ENCODE measurements around the gene AMZ1. TPM values are rescaled to one million over a fixed set of nuclear protein-coding genes. Genes with fewer than 3 reads are reported as not detected.
A peak's percentile ranks its signal among the peaks of the same experiment; 100 is the strongest.

Gene AMZ1
- total RNA-seq, 2 experiments from 2014 or later = 0.36 to 0.47 TPM

GRCh38 chr7:2729031-2729892 is 41.3 kb downstream of the AMZ1 start:
- no peaks in the 10 kb centered on the region for H3K9me3 Mint-ChIP-seq
- intact Hi-C loops (cut with micrococcal nuclease) = loop anchor here (10.0 kb wide), 1 partner anchor 426 kb away; no protein-coding TSS in a partner anchor

DNA sequence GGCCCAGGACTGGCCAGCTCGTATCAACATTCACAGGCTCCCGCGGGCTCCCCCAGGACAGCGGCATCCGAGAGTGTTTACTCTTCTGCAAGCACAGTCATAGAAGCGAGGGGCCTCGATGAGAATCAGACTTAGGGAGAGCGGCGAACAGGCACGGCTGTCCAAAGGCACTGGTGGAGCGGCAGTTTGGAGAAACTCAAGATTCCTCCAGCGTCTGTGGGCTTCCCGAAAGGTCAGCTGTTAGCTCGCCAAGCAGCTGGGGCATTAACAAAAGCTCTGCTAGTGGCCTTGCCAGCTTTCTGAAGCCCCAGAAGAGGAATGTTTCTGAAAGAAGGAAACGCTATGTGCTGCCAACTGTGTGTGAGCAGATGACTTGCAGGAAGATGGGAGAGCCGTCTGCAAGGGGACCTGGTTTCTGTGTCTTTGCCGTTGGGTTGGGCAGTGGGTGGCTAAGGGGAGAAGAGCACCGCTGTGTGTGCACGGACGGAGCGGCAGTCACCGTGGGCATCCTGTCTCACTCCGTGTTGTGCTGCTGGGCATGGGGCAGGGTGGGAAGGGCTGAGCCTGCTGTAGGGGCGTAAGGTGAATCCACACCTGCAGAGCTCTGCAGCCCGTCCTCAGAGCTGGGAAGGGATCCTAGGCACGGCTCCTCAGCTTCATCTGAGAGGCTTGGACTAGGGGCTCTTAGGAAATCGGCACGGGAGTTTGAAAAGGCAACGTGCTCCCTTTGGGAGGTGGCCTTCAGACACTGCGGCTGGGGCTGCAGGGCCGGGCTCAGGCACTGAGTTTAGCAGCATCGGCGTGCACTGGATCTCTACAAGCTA is 42.1 kb downstream of the AMZ1 start:
- H3K4me3 Mint-ChIP-seq = no peak overlapping the region
- H3K27ac Mint-ChIP-seq = no peak overlapping the region

More at GRCh38 chr7:2729031-2729892, 41.3 kb downstream of the AMZ1 start:
- H3K4me1 Mint-ChIP-seq (ENCODE audit: low read depth) = peaks cover 8% of the 10 kb centered on the region
- H3K27me3 Mint-ChIP-seq (ENCODE audit: low read depth) = no peaks in the 10 kb centered on the region
- DNase-seq = no peak
- no peak overlapping the region for H3K4me3 Mint-ChIP-seq
- H3K27ac Mint-ChIP-seq = no peak overlapping the region
- CTCF ChIA-PET = interaction anchor here (1.4 kb wide), 1 partner anchor 10 kb away, joined by 3 read pairs; no protein-coding TSS in a partner anchor
- peaks cover 3% of the 10 kb centered on the region for H3K36me3 Mint-ChIP-seq (ENCODE audit: low read depth)

GRCh38 chr7:2730846-2731770 is 43.1 kb downstream of the AMZ1 start:
- intact Hi-C loops (cut with micrococcal nuclease) = no loop called here
- H3K4me3 Mint-ChIP-seq = no peak overlapping the region
- peaks cover 24% of the 10 kb centered on the region for H3K4me1 Mint-ChIP-seq (ENCODE audit: low read depth)
- H3K9me3 Mint-ChIP-seq = no peaks in the 10 kb centered on the region
- DNase-seq = no peak
- H3K36me3 Mint-ChIP-seq (ENCODE audit: low read depth) = peaks cover 3% of the 10 kb centered on the region
- no peaks in the 10 kb centered on the region for H3K27me3 Mint-ChIP-seq (ENCODE audit: low read depth)
- CTCF ChIA-PET = interaction anchor here (0.8 to 1.4 kb wide), 2 partner anchors 12 to 21 kb away, joined by 3 to 5 read pairs; no protein-coding TSS in a partner anchor
- H3K27ac Mint-ChIP-seq = no peak overlapping the region

More for the DNA sequence above, 42.1 kb downstream of the AMZ1 start:
- no peaks in the 10 kb centered on the region for H3K27me3 Mint-ChIP-seq (ENCODE audit: low read depth)
- CTCF ChIA-PET = interaction anchor here (1.4 kb wide), 1 partner anchor 11 kb away, joined by 3 read pairs; no protein-coding TSS in a partner anchor
- intact Hi-C loops (cut with micrococcal nuclease) = loop anchor here (10.0 kb wide), 1 partner anchor 425 kb away; no protein-coding TSS in a partner anchor
- H3K36me3 Mint-ChIP-seq (ENCODE audit: low read depth) = peaks cover 3% of the 10 kb centered on the region
- H3K9me3 Mint-ChIP-seq = no peaks in the 10 kb centered on the region
- peaks cover 16% of the 10 kb centered on the region for H3K4me1 Mint-ChIP-seq (ENCODE audit: low read depth)
- no peak for DNase-seq

DNA sequence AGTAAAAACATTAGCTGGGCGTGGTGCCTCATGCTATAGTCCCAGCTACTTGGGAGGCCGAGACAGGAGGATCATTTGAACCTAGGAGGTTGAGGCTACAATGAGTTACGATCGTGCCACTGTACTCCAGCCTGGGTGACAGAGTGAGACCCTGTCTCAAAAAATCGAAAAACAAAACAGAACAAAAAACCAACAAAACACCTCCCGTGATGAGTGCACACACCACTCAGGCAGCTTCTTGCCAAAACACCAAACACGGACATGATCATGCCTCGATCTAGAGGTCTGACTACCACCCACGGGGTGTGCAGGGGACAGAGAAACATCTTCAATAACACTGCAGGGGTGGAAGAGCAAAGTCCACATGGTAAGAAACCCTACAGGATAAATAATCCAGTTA is 44.4 kb downstream of the AMZ1 start:
- Mint-ChIP-seq H3K4me1 (ENCODE audit: low read depth) (peaks cover 24% of the 10 kb centered on the region), H3K27ac (no peak overlapping the region), H3K27me3 (ENCODE audit: low read depth) (no peaks in the 10 kb centered on the region), H3K36me3 (ENCODE audit: low read depth) (peaks cover 3% of the 10 kb centered on the region), H3K4me3 (no peak overlapping the region), H3K9me3 (no peaks in the 10 kb centered on the region)
- no peak for DNase-seq
- CTCF ChIA-PET = interaction anchor here (0.9 kb wide), 1 partner anchor 22 kb away, joined by 3 read pairs; no protein-coding TSS in a partner anchor
- intact Hi-C loops (cut with micrococcal nuclease) = no loop called here

DNA sequence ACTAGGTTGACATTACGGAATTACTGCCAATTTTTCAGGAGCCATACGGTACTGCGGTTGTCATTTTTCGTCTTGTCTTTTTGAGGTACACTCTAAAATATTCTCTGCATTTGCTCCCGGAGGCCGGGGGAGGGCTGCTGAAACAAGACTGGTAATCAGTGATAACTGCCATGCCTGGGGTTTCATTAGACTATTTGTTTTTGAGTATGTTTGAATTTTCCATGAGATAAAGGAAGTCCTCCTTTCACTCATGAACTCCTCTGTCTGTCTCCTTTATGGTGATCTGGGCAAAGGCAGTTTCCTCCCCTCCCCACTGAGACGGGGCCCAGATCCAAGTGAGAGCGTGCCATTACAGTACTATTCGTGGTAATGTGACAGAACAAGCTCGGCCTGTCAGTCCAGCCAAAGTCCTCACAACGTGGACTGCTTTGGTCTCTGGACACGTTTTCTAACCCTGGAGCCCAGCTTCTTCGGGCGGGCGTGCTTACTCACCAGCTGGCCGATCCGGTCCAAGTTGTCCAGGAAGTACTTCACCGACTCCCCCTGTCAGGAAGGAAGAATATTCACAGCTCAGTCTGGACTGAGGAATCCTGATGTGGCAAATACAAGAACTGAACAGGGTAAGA is 45.1 kb downstream of the AMZ1 start:
- no peak overlapping the region for H3K4me3 Mint-ChIP-seq
- DNase-seq = no peak
- H3K9me3 Mint-ChIP-seq = no peaks in the 10 kb centered on the region
- no peak overlapping the region for H3K27ac Mint-ChIP-seq
- no peaks in the 10 kb centered on the region for H3K27me3 Mint-ChIP-seq (ENCODE audit: low read depth)
- peaks cover 3% of the 10 kb centered on the region for H3K36me3 Mint-ChIP-seq (ENCODE audit: low read depth)
- H3K4me1 Mint-ChIP-seq (ENCODE audit: low read depth) = peaks cover 24% of the 10 kb centered on the region
- CTCF ChIA-PET = interaction anchor here (0.9 kb wide), 1 partner anchor 23 kb away, joined by 3 read pairs; no protein-coding TSS in a partner anchor
- intact Hi-C loops (cut with micrococcal nuclease) = no loop called here

DNA sequence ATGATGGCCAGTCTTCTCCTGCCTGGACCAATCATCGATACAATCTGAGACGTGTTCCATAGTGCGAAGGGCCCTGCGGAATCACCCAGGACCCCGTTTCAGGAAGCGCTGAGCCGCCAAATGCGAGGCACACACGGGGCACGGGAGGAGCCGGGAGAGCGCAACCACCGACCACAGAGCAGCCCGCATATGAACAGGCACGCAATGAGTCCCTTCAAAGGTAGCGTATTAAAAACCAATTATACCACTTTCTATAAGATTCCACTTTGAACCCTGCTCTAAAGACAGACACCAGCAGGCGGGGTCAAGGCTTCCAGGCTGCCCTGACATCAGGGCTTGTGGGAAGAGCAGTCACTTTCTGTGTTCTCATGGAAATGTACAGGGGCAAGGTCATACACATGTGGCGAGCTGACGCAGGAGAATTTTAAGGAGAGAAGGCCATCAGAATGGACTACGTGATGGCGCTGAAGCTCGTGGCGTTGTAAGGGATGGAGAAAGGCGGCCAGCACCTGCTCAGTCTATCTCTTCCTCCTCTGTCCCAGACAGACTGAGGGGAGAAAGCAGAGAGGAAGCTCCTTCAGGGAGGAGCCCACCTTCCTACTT is 46.2 kb downstream of the AMZ1 start:
- Mint-ChIP-seq H3K9me3 (no peaks in the 10 kb centered on the region), H3K27ac (no peak overlapping the region), H3K4me1 (ENCODE audit: low read depth) (peaks cover 26% of the 10 kb centered on the region), H3K27me3 (ENCODE audit: low read depth) (no peaks in the 10 kb centered on the region), H3K4me3 (no peak overlapping the region), H3K36me3 (ENCODE audit: low read depth) (peaks cover 3% of the 10 kb centered on the region)
- no peak for DNase-seq
- CTCF ChIA-PET = interaction anchor here (1.7 kb wide), 1 partner anchor 24 kb away, joined by 4 read pairs; no protein-coding TSS in a partner anchor
- intact Hi-C loops (cut with micrococcal nuclease) = no loop called here

- H3K27ac Mint-ChIP-seq = no peak overlapping the region
- intact Hi-C loops (cut with micrococcal nuclease) = loop anchor here (1.0 kb wide), 1 partner anchor 23 kb away; no protein-coding TSS in a partner anchor
- H3K4me1 Mint-ChIP-seq (ENCODE audit: low read depth) = peaks cover 26% of the 10 kb centered on the region
- peaks cover 3% of the 10 kb centered on the region for H3K36me3 Mint-ChIP-seq (ENCODE audit: low read depth)
- H3K4me3 Mint-ChIP-seq = peak overlapping the region; percentile 14
- CTCF ChIA-PET = interaction anchor here (0.8 to 1.7 kb wide), 2 partner anchors 23 to 25 kb away, joined by 4 read pairs; no protein-coding TSS in a partner anchor
- peak; percentile 40 for DNase-seq
- no peaks in the 10 kb centered on the region for H3K27me3 Mint-ChIP-seq (ENCODE audit: low read depth)
- no peaks in the 10 kb centered on the region for H3K9me3 Mint-ChIP-seq
Measured at GRCh38 chr7:2734751-2735571, 47.0 kb downstream of the AMZ1 start.

DNA sequence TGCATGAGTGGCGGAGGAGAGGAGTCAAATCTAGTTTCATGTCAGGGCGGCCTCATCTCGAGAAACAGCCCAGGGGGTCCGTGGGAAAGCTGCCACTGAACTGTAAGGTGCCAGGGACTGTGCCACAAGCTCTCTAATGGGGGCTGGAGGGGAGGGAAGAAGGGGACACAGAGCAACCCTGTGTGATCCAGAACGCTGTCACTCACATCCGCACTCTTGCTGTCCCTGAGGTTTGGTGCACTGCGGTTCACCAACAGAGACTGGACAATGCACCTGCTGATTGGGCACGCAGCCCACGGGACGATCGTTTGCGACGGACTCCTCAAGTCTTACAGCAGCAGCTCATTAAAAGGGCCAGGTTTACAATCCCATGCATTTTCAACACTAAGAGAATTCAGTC is 47.7 kb downstream of the AMZ1 start:
- CTCF ChIA-PET = interaction anchor here (0.8 to 1.7 kb wide), 2 partner anchors 22 to 26 kb away, joined by 4 read pairs; no protein-coding TSS in a partner anchor
- Mint-ChIP-seq H3K4me1 (ENCODE audit: low read depth) (peaks cover 26% of the 10 kb centered on the region), H3K27ac (no peak overlapping the region), H3K36me3 (ENCODE audit: low read depth) (no peaks in the 10 kb centered on the region), H3K4me3 (no peak overlapping the region), H3K9me3 (no peaks in the 10 kb centered on the region), H3K27me3 (ENCODE audit: low read depth) (no peaks in the 10 kb centered on the region)
- DNase-seq = no peak
- intact Hi-C loops (cut with micrococcal nuclease) = loop anchor here (1.0 kb wide), 1 partner anchor 23 kb away; no protein-coding TSS in a partner anchor

DNA sequence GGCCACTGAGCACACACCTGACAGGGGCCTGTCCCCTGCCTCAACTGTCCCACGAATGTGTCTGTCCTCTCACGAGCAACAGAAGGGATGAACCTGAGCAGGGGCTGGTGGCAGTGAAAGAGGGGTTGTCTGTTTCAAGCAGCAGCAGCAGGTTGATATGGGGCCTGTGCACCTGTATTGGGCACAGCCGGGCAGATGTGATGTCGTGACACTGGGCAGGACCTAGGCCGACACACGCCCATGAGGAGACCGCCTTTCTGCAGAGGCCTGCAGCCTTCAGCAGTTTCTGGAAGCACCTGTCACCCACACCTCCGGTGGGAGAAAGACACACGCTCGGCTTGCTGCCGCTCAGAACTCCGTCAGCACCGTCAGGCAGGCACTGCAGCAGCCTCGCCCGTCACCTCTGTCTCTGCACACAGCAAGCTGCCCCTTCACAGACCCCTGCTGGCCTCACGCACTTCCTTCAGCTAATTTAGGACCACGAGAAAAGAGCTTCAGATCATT is 48.5 kb downstream of the AMZ1 start:
- no peak overlapping the region for H3K4me3 Mint-ChIP-seq
- peaks cover 26% of the 10 kb centered on the region for H3K4me1 Mint-ChIP-seq (ENCODE audit: low read depth)

More for the DNA sequence above, 48.5 kb downstream of the AMZ1 start:
- H3K36me3 Mint-ChIP-seq (ENCODE audit: low read depth) = no peaks in the 10 kb centered on the region
- intact Hi-C loops (cut with micrococcal nuclease) = no loop called here
- CTCF ChIA-PET = interaction anchor here (2.4 kb wide), 1 partner anchor 27 kb away, joined by 9 read pairs; no protein-coding TSS in a partner anchor
- H3K27ac Mint-ChIP-seq = no peak overlapping the region
- H3K27me3 Mint-ChIP-seq (ENCODE audit: low read depth) = no peaks in the 10 kb centered on the region
- no peaks in the 10 kb centered on the region for H3K9me3 Mint-ChIP-seq
- DNase-seq = no peak

Data from activated naive CD4-positive, alpha-beta T cell treated with anti-CD3 and anti-CD28 coated beads for 36 hours (primary cell).